ENCODE results near the gene RPL31. TPM values are rescaled to one million over a fixed set of nuclear protein-coding genes. Genes with fewer than 3 reads are reported as not detected.

RPL31 gene
- total and polyA plus RNA-seq, 2 donors from 2014 or later = 1,182 to 2,844 TPM

- Histone ChIP-seq H3K9ac (ENCODE audit: low read length in 3 of 3) (no peak overlapping the region), H3K27me3 (ENCODE audit: control insufficient read depth, insufficient read depth, low read length) (no peaks in the 10 kb centered on the region), H3K9me3 (ENCODE audit: control insufficient read depth in 2 of 3, insufficient read depth in 1 of 3, low read length in 3 of 3) (no peaks in the 10 kb centered on the region), H3K27ac (ENCODE audit: low read depth in 2 of 2, low read length in 2 of 2) (no peak overlapping the region), H3K4me1 (ENCODE audit: control insufficient read depth in 2 of 3, insufficient read depth in 2 of 3, low read depth in 1 of 3, low read length in 3 of 3) (no peaks in the 10 kb centered on the region), H3K36me3 (ENCODE audit: control insufficient read depth in 2 of 3, insufficient read depth in 3 of 3, low read length in 3 of 3) (peaks cover 0 to 12% (median 7%) of the 10 kb centered on the region in 3 donors), H3K4me3 (ENCODE audit: low read length in 3 of 3) (no peak overlapping the region)
- FAIRE-seq (no peak), DNase-seq (no peak)
- intact Hi-C loops (cut with DNase I) = no loop called here
- TF ChIP-seq CTCF (IDR thresholded peaks at IDR 0.05; ENCODE audit: borderline replicate concordance, extremely low read depth, insufficient read depth) = no peak
These were observed 10.7 kb upstream of the RPL31 start for GRCh38 chr2:100991404-100991773.

GRCh38 chr2:100992262-100992661 lies 9.8 kb upstream of the RPL31 start:
- intact Hi-C loops (cut with DNase I) = no loop called here
- no peak for FAIRE-seq
- no peak for TF ChIP-seq CTCF (IDR thresholded peaks at IDR 0.05; ENCODE audit: borderline replicate concordance, extremely low read depth, insufficient read depth)
- Histone ChIP-seq H3K27ac (ENCODE audit: low read depth in 2 of 2, low read length in 2 of 2) (no peak overlapping the region), H3K9me3 (ENCODE audit: control insufficient read depth in 2 of 3, insufficient read depth in 1 of 3, low read length in 3 of 3) (no peaks in the 10 kb centered on the region), H3K27me3 (ENCODE audit: control insufficient read depth, insufficient read depth, low read length) (no peaks in the 10 kb centered on the region), H3K4me1 (ENCODE audit: control insufficient read depth in 2 of 3, insufficient read depth in 2 of 3, low read depth in 1 of 3, low read length in 3 of 3) (no peaks in the 10 kb centered on the region), H3K4me3 (ENCODE audit: low read length in 3 of 3) (no peak overlapping the region), H3K9ac (ENCODE audit: low read length in 3 of 3) (no peak overlapping the region), H3K36me3 (ENCODE audit: control insufficient read depth in 2 of 3, insufficient read depth in 3 of 3, low read length in 3 of 3) (peaks cover 0 to 12% (median 7%) of the 10 kb centered on the region in 3 donors)
- DNase-seq = no peak

GRCh38 chr2:100993294-100993693 lies 8.8 kb upstream of the RPL31 start:
- Histone ChIP-seq H3K4me3 (ENCODE audit: low read length in 3 of 3) (no peak overlapping the region), H3K27me3 (ENCODE audit: control insufficient read depth, insufficient read depth, low read length) (no peaks in the 10 kb centered on the region), H3K36me3 (ENCODE audit: control insufficient read depth in 2 of 3, insufficient read depth in 3 of 3, low read length in 3 of 3) (peaks cover 0 to 9% (median 7%) of the 10 kb centered on the region in 3 donors), H3K9ac (ENCODE audit: low read length in 3 of 3) (no peak overlapping the region), H3K4me1 (ENCODE audit: control insufficient read depth in 2 of 3, insufficient read depth in 2 of 3, low read depth in 1 of 3, low read length in 3 of 3) (no peaks in the 10 kb centered on the region), H3K27ac (ENCODE audit: low read depth in 2 of 2, low read length in 2 of 2) (no peak overlapping the region), H3K9me3 (ENCODE audit: control insufficient read depth in 2 of 3, insufficient read depth in 1 of 3, low read length in 3 of 3) (no peaks in the 10 kb centered on the region)
- no peak for TF ChIP-seq CTCF (IDR thresholded peaks at IDR 0.05; ENCODE audit: borderline replicate concordance, extremely low read depth, insufficient read depth)
- DNase-seq = no peak
- intact Hi-C loops (cut with DNase I) = no loop called here
- FAIRE-seq = no peak

Data from kidney (tissue), 14 donors.